PC-9 (cell line): ENCODE results near the gene HLA-DOB. TPM values are rescaled to one million over a fixed set of nuclear protein-coding genes. Genes with fewer than 3 reads are reported as not detected.

Experiments used
- BruUV-seq: library from RNA; stranded (reverse); fragments of 400-500 nt; replicated peaks from 2 replicates; lab custom pipeline; 2021; lab: Mats Ljungman, UMichigan
- CTCF ChIA-PET: fragments of 300-600 bp; sonication (Branson Sonifier 250); formaldehyde crosslinking; loops from one replicate; lab custom pipeline; 2022; ENCODE audit warnings: antibody characterized with exemption; lab: Charles Lee
- POLR2A ChIA-PET: fragments of 300-600 bp; sonication (Branson Sonifier 250); formaldehyde crosslinking; loops from one replicate; lab custom pipeline; 2022; ENCODE audit warnings: antibody characterized with exemption; ENCODE audit not compliant: unreplicated experiment; lab: Charles Lee
- DNase-seq, 2 experiments: peaks; one replicate each; pipeline versions ENCODE4 v3.0.0 to v3.0.0-alpha.2; 2015 to 2022; ENCODE audit warnings: mixed read lengths in 1 of 2
- H2AFZ ChIP-seq: fragments of 200-600 bp; sonication (generic); 2 replicates; pipeline ENCODE4 v1.8.1; 2017; ENCODE audit warnings: antibody characterized with exemption
- H3F3A ChIP-seq: fragments of 200-600 bp; sonication (generic); 2 replicates; pipeline ENCODE4 v1.8.1; 2017; ENCODE audit warnings: antibody characterized with exemption, mild to moderate bottlenecking, low read depth; ENCODE audit not compliant: insufficient read depth
- H3K27ac ChIP-seq: fragments of 200-600 bp; sonication (generic); 2 replicates; pipeline ENCODE4 v1.6.1; 2016; ENCODE audit warnings: mixed run types
- H3K27me3 ChIP-seq: fragments of 200-600 bp; sonication (generic); 2 replicates; pipeline ENCODE4 v1.6.1; 2016; ENCODE audit warnings: low read depth, mixed run types; ENCODE audit not compliant: insufficient read depth
- H3K36me3 ChIP-seq: fragments of 200-600 bp; sonication (generic); 2 replicates; pipeline ENCODE4 v1.6.1; 2016; ENCODE audit warnings: low read depth, mixed run types
- H3K4me1 ChIP-seq: fragments of 200-600 bp; sonication (generic); replicated peaks from 2 replicates; pipeline ENCODE4 v1.6.1; 2016; ENCODE audit warnings: mixed run types; ENCODE audit not compliant: insufficient read depth
- H3K4me2 ChIP-seq: fragments of 200-600 bp; sonication (generic); 2 replicates; pipeline ENCODE4 v1.6.1; 2017; ENCODE audit warnings: mixed run types
- H3K4me3 ChIP-seq: fragments of 200-600 bp; sonication (generic); 2 replicates; pipeline ENCODE4 v1.6.1; 2016; ENCODE audit warnings: mixed run types
- H3K79me2 ChIP-seq: fragments of 200-600 bp; sonication (generic); 2 replicates; pipeline ENCODE4 v1.6.1; 2017; ENCODE audit warnings: low read depth, mixed run types
- H3K9me2 ChIP-seq: fragments of 200-600 bp; sonication (generic); 2 replicates; pipeline ENCODE4 v1.8.1; 2017; ENCODE audit warnings: mild to moderate bottlenecking; ENCODE audit not compliant: insufficient read depth
- H3K9me3 ChIP-seq: fragments of 200-600 bp; sonication (generic); 2 replicates; pipeline ENCODE4 v1.8.1; 2016; ENCODE audit warnings: low read depth; ENCODE audit not compliant: insufficient read depth
- H4K20me1 ChIP-seq: fragments of 200-600 bp; sonication (generic); 2 replicates; pipeline ENCODE4 v1.8.1; 2017; ENCODE audit not compliant: insufficient read depth
- CTCF ChIP-seq: fragments of 200-600 bp; sonication (generic); conservative IDR thresholded peaks from 2 replicates; pipeline ENCODE4 v1.6.1; 2017; ENCODE audit warnings: mixed run types, antibody characterized with exemption, mild to moderate bottlenecking, moderate library complexity
- EZH2 ChIP-seq: fragments of 200-600 bp; sonication (generic); IDR thresholded peaks from 2 replicates; pipeline ENCODE4 v1.8.0; 2017; ENCODE audit warnings: antibody characterized with exemption, low read depth
- intact Hi-C: fragments of 100-400 bp; cut with micrococcal nuclease; formaldehyde crosslinking; loops from one replicate; pipeline ENCODE4 v1.10.0; 2022; ENCODE audit not compliant: unreplicated experiment
- total RNA-seq: library from RNA; stranded (reverse); gene quantifications from 2 replicates; pipeline ENCODE4 v1.2.3, GENCODE V29; 2021

Gene HLA-DOB
- total RNA-seq, 1 experiment from 2014 or later: 3.4 TPM

DNA sequence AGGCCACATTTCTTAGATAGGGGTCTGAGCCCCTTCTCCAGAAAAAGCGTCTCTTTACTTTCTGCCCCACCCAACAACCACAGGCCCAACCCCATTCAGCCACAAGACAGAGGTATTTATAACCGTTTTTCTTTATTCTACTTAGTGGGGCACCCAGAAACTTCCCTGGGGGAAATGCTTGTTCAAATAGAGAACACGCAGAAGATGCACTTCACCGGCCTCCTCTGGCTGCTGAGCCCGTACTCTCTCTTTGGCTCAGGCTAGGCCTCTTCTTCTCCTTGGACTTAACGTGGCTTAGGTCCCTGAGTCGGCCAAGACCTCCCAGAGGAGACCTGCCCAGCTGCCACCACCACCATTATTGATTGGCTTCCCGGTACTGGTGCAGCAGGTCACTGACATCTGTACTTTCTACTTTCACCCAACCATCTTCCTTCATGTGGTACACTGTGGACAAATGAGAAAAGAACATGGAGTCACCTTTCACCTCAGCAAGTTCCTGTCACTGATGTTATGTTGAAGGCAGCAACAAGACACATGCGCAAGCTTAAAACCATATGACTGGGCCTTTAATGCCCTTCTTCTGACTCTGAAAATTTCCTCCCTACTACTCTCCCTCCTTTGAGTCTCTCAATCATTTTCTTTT lies 23.9 kb upstream of the HLA-DOB start:
- intact Hi-C loops: loop anchor here (10.0 kb wide), 1 partner anchor 864 kb away; no protein-coding TSS in a partner anchor
- Histone ChIP-seq H3F3A (0 out of 2 replicates have a peak, but pooled peaks cover 9% of the 10 kb centered on the region), H3K27ac (no peak overlapping the region), H3K9me3 (no peaks in the 10 kb centered on the region), H4K20me1 (no peaks in the 10 kb centered on the region), H3K4me1 (peaks cover 14% of the 10 kb centered on the region), H3K9me2 (no peaks in the 10 kb centered on the region), H3K79me2 (no peaks in the 10 kb centered on the region), H3K4me3 (no peak overlapping the region), H3K27me3 (no peaks in the 10 kb centered on the region), H2AFZ (no peak overlapping the region), H3K36me3 (no peaks in the 10 kb centered on the region), H3K4me2 (no peak overlapping the region)
- DNase-seq: no peak
- POLR2A ChIA-PET: no interaction called here
- CTCF ChIA-PET: interaction anchor here (1.0 kb wide), 1 partner anchor 13 kb away, joined by 4 read pairs; the partner anchor contains the start of genes PSMB9 and TAP1
- no TSS peak for BruUV-seq
- TF ChIP-seq CTCF (no peak), EZH2 (no peak)

GRCh38 chr6:32839356-32839755 lies 22.6 kb upstream of the HLA-DOB start:
- intact Hi-C loops: loop anchor here (2.0 kb wide), 1 partner anchor 145 kb away; no protein-coding TSS in a partner anchor
- Histone ChIP-seq H2AFZ (no peak overlapping the region), H3K4me2 (no peak overlapping the region), H4K20me1 (no peaks in the 10 kb centered on the region), H3F3A (0 out of 2 replicates have a peak, but pooled peaks cover 9% of the 10 kb centered on the region), H3K4me3 (no peak overlapping the region), H3K9me3 (no peaks in the 10 kb centered on the region), H3K4me1 (peaks cover 14% of the 10 kb centered on the region), H3K79me2 (no peaks in the 10 kb centered on the region), H3K27me3 (no peaks in the 10 kb centered on the region), H3K9me2 (no peaks in the 10 kb centered on the region), H3K36me3 (no peaks in the 10 kb centered on the region), H3K27ac (no peak overlapping the region)
- BruUV-seq: no TSS peak
- CTCF ChIA-PET: interaction anchor here (0.5 to 2.7 kb wide), 9 partner anchors 11 to 333 kb away, joined by 3 to 49 read pairs (median 5); partner anchors contain the start of genes PSMB9 and TAP1
- POLR2A ChIA-PET: interaction anchor here (0.6 kb wide), 1 partner anchor 66 kb away, joined by 3 read pairs; no protein-coding TSS in a partner anchor
- DNase-seq: no peak
- TF ChIP-seq CTCF (no peak), EZH2 (no peak)

DNA sequence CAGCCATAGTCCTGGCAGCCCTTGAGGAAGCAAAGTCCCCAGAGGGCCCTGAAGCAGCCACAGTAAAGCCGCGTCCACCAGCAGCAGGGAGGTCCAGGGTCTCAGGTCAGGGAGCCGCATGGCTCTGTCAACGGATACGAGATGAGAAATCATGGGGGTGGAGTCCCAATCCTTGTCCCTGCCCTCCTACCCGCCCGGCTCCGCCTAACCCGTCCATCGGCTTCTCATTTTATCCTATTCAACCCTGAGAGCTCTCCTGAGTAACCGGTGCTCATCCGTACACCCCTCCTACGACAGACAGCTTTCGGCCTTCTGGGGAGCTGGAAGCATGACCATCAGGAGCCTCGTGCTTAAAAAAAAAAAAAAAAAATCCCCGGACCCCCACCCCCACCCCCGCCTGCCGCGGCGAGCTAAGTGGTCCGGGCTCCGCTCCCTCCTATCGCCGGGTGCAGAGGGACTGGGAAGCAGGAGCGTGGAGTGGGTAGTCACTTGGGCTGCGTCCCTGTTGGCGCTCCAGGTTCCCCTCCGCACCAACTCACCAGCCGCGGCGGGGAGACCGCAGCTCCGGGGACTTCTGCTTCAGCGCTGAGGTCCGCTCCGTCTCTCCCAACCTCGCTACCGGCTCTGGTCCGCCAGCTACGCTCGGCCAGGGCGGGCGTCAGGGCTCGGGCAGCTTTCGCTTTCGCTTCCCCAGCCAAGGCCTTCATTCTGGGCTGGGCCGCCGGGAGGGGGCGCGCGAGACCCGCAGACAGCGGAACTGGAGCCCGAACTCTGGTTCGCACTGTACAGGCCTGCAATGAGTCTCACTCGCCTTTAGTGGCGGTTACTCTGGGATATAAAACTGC lies 21.5 kb upstream of the HLA-DOB start, which contains the start of gene TAP2:
Gene TAP2 (minus strand): TSS at position 626 of the 845 bp plus-strand sequence. CDS start 506 bp downstream, at position 120.
- no peaks in the 10 kb centered on the region for H3K27me3 ChIP-seq
- H3K4me2 ChIP-seq: peak within 1 kb of the TSS; percentile 95
- H3K4me1 ChIP-seq: peaks cover 13% of the 10 kb centered on the region
- peak within 1 kb of the TSS; percentile 21; the same call in 1 of the 2 replicates for H3K27ac ChIP-seq
- intact Hi-C loops: loop anchor here (1.0 to 2.0 kb wide), 6 partner anchors 15 to 411 kb away; partner anchors contain the start of gene TAP1
- TF ChIP-seq EZH2 (no peak), CTCF (peak; percentile 93)
- peak within 1 kb of the TSS; percentile 68 for H3K4me3 ChIP-seq
- peak; percentile 79 to 96 for DNase-seq
- no peaks in the 10 kb centered on the region for H3K36me3 ChIP-seq
- peak within 1 kb of the TSS; percentile 89 for H2AFZ ChIP-seq
- no peaks in the 10 kb centered on the region for H3K9me3 ChIP-seq
- ChIA-PET POLR2A (interaction anchor here (0.6 to 1.0 kb wide), 6 partner anchors 16 to 370 kb away, joined by 3 to 9 read pairs (median 3); partner anchors contain the start of genes HLA-DOB and RING1), CTCF (interaction anchor here (0.5 to 2.7 kb wide), 25 partner anchors 11 to 710 kb away, joined by 3 to 49 read pairs (median 5); partner anchors contain the start of genes HLA-DMA, PSMB9 and TAP1)
- H3K9me2 ChIP-seq: no peaks in the 10 kb centered on the region
- H3K79me2 ChIP-seq: no peaks in the 10 kb centered on the region
- BruUV-seq: no TSS peak
- no peaks in the 10 kb centered on the region for H4K20me1 ChIP-seq
- H3F3A ChIP-seq: 0 out of 2 replicates have a peak, but pooled peaks cover 9% of the 10 kb centered on the region
